NCI-H2196 treated with DMSO at 0.1 percent for 48 hours (cell line): ENCODE data around the gene SCYL2.
"Not testable (repeated sequence)": the region's sequence is repeated elsewhere in the genome, so short reads cannot be mapped to it uniquely, and the experiment has no call there.

ENCODE experiments used
- DNase-seq: peaks from one replicate; lab custom pipeline; 2025; ENCODE audit not compliant: unreplicated experiment; lab: John Stamatoyannopoulos, UW

SCYL2 gene

GRCh38 chr12:100265107-100265506 is 1.9 kb upstream of the SCYL2 start:
- DNase-seq: not testable (repeated sequence)

GRCh38 chr12:100265732-100266584 is 1.0 kb upstream of the SCYL2 start:
- no peak for DNase-seq

GRCh38 chr12:100266585-100266834 is 467 bp upstream of the SCYL2 start:
- DNase-seq: no peak

- no peak for DNase-seq
Observed at GRCh38 chr12:100267603-100268281, 765 bp downstream of the SCYL2 start.

- DNase-seq: no peak
Observed at GRCh38 chr12:100268835-100269564, 2.0 kb downstream of the SCYL2 start.

- no peak for DNase-seq
Observed at GRCh38 chr12:100273782-100274181, 6.8 kb downstream of the SCYL2 start.

- DNase-seq: no peak
Observed at GRCh38 chr12:100274291-100274690, 7.3 kb downstream of the SCYL2 start.

GRCh38 chr12:100279159-100279558 is 12.2 kb downstream of the SCYL2 start:
- DNase-seq: no peak

GRCh38 chr12:100279607-100280244 is 12.7 kb downstream of the SCYL2 start:
- DNase-seq: no peak

GRCh38 chr12:100284556-100284955 is 17.6 kb downstream of the SCYL2 start:
- DNase-seq: not testable (repeated sequence)

- DNase-seq: no peak
Observed at GRCh38 chr12:100289038-100289437, 22.1 kb downstream of the SCYL2 start.

GRCh38 chr12:100290016-100290415 is 23.0 kb downstream of the SCYL2 start:
- DNase-seq: no peak

- DNase-seq: no peak
Observed at GRCh38 chr12:100293017-100293416, 26.0 kb downstream of the SCYL2 start.

- DNase-seq: not testable (repeated sequence)
Observed at GRCh38 chr12:100294366-100294765, 27.4 kb downstream of the SCYL2 start.

- no peak for DNase-seq
Observed at GRCh38 chr12:100295764-100296555, 29.0 kb downstream of the SCYL2 start.

GRCh38 chr12:100302081-100302480 is 35.1 kb downstream of the SCYL2 start:
- no peak for DNase-seq

- no peak for DNase-seq
Observed at GRCh38 chr12:100303831-100304230, 36.9 kb downstream of the SCYL2 start.

GRCh38 chr12:100304334-100304733 is 37.4 kb downstream of the SCYL2 start:
- not testable (repeated sequence) for DNase-seq

GRCh38 chr12:100308138-100308537 is 41.2 kb downstream of the SCYL2 start:
- not testable (repeated sequence) for DNase-seq

GRCh38 chr12:100311317-100311716 is 44.3 kb downstream of the SCYL2 start:
- DNase-seq: no peak

GRCh38 chr12:100317371-100317770 is 50.4 kb downstream of the SCYL2 start:
- DNase-seq: no peak
